GM12878 (cell line): ENCODE data around the gene B4GALNT4.

Source experiments
- CEBPB ChIP-seq, 2 experiments: fragments of 150-350 bp in 1 of 2; IDR thresholded peaks; 2 replicates each; pipeline ENCODE4 v1.6.1; 2012 to 2014; ENCODE audit warnings: low read depth in 2 of 2, low read length in 2 of 2, borderline replicate concordance in 1 of 2, inconsistent platforms in 1 of 2
- CTCF ChIP-seq, 3 experiments: IDR thresholded peaks in 2 of 3; conservative IDR thresholded peaks in 1 of 3; 2 replicates each; pipeline ENCODE4 v1.5.1; 2011; ENCODE audit warnings: low read depth in 3 of 3, low read length in 3 of 3, mild to moderate bottlenecking in 3 of 3, control low read depth in 2 of 3, moderate library complexity in 2 of 3, inconsistent platforms in 1 of 3, mixed read lengths in 1 of 3; ENCODE audit not compliant: control insufficient read depth in 2 of 3, insufficient read depth in 1 of 3; ENCODE audit errors: extremely low read depth in 1 of 3
- GATAD2B ChIP-seq: fragments of 450-650 bp; conservative IDR thresholded peaks from 2 replicates; pipeline ENCODE4 v1.6.1; 2017; ENCODE audit warnings: low read depth, mild to moderate bottlenecking, moderate library complexity
- MYC ChIP-seq: IDR thresholded peaks from 2 replicates; pipeline ENCODE4 v1.6.1; 2011; ENCODE audit warnings: mild to moderate bottlenecking, low read length, moderate library complexity, inconsistent platforms; ENCODE audit not compliant: insufficient read depth, insufficient replicate concordance, insufficient read length, severe bottlenecking
- TAF1 ChIP-seq: IDR thresholded peaks from 2 replicates; pipeline ENCODE4 v1.6.1; 2011; ENCODE audit warnings: mild to moderate bottlenecking, low read depth, low read length, borderline replicate concordance
- YY1 ChIP-seq: IDR thresholded peaks from 2 replicates; pipeline ENCODE4 v1.6.1; 2011; ENCODE audit warnings: low read depth, mild to moderate bottlenecking, low read length

- TF ChIP-seq YY1 (no peak), MYC (no peak), CEBPB (IDR thresholded peaks at IDR 0.05; ENCODE audit: borderline replicate concordance in 1 of 2, low read depth in 2 of 2, low read length in 2 of 2) (no peak), TAF1 (no peak), GATAD2B (no peak), CTCF (IDR thresholded peaks at IDR 0.05 in 2 of 3, conservative IDR thresholded peaks at IDR 0.05 in 1 of 3; ENCODE audit: control insufficient read depth in 2 of 3, extremely low read depth in 1 of 3, insufficient read depth in 1 of 3, low read depth in 3 of 3, low read length in 3 of 3) (no peak)
These were observed 8.7 kb downstream of the B4GALNT4 start for GRCh38 chr11:377883-378500.
